Islet of Langerhans (tissue), 1 donor: Measurements from ENCODE around the gene CT83.

Source experiments
- FAIRE-seq: peaks from one replicate; lab custom pipeline; 2011; peaks lifted over from hg19 to GRCh38; lab: Jason Lieb, UNC

The CT83 gene, protein sequence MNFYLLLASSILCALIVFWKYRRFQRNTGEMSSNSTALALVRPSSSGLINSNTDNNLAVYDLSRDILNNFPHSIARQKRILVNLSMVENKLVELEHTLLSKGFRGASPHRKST

DNA sequence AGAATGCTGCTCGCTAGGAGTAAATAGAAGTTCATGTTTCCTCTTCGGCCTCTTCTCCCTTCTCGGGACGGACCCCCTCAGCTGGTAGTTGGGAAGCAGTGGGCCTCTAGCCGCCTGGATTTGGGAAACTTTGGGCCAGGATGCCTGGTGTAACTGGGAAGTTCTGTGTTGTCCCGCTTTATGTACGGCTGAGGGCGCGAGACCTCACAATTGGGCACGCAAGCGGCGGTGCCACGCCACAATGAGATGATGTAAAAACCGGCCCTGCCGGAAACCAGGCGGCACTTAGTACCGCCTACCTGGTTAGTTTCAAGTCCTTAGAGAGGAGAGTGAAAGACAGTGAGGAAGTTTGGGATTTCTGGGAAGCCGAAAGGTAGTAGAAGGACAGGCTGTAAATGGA lies at the start of gene CT83:
CT83 (minus strand) TSS at position 155 of the 400 bp plus-strand sequence; CDS start at position 35, 120 bp downstream.
- no peak for FAIRE-seq

DNA sequence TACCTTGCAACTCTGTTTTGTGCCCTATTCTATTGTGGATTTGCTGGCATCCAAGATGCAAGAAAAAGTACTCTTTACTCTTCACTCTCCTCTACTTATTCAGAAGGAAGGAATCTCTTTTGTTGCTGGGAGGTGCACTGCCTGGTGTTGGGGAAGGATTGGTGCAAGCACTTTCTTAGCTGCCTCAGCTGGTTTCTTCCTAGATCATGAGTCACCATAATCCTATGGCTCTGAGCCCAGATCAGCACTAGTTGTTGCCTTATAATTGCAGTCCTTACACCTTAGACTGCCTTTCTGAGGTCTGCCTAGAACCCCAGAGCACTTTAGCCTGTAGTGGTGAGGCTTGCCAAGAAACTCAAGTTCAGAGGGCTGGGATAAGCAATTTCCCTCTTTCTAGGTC lies 37.0 kb upstream of the CT83 start:
- no peak for FAIRE-seq

DNA sequence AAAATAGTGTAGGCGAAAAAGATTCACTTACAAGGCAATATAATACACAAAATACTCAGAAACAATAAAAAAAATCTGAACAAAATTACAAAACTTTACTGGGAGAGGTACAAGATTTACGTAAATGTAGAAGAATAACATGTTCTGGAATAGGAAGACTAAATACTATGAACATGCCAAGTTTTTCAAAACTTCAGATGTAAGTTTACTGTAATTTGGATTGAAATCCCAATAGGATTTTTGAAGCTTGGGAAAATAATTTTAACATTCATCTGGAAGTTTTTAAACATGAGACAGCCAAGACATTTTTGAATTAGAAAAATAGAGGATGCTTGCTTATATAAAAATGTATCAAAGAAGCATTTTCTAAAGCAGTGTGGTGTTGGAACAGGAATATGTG lies 30.5 kb upstream of the CT83 start:
- FAIRE-seq, result no peak

DNA sequence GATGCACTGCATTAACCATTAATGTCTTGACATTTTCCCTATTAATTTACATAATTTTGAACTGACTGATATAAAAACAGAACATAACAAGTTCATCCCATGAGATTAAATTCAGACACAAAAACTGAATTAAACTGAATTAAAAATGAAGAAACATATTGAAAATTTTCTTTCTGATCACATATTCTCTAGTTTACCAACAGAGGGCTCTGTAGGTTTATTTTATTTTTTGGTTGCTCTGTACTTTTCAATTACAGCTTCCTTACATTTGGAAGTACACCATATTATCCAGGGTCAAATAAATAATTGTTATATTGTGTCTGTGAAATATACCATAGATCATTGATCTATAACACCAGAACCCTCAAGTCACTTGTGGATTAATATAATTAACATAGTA lies 27.3 kb upstream of the CT83 start:
- peak; percentile 66 for FAIRE-seq

DNA sequence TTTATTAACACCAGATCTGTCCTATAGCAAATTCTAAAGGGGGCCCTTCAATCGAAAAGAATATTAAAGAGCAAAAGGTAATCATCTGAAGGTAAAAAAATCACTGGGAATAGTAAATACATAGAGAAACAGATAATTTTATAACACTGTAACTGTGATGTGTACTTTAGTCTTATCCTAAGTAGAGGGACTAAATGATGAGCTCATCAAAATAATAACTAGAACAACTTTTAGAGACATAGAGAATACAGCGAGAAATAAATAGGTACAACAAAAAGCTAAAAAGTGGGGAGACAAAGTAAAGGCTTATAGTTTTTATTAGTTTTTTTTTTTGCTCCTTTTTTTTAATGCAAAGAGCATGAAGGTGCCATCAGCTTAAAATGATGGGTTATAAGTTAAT lies 17.3 kb upstream of the CT83 start:
- no peak for FAIRE-seq

DNA sequence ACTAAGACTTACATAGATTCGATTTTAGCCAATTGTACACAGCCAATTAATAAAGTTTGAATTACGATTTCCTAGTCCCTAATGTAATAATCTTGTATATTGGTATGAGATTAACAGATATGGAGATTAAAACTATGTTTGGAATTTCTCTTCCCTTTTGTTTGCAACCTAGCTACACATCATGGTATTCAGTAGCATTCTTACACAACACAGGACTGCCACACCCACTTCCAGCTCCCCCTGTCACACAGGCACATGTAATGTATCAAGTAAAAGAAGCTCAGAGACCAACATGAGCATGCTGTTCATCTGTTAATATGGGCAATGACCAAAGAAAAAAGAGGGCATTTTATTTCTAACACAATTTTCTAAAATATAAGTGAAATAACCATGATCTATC lies 13.6 kb downstream of the CT83 start:
- FAIRE-seq, result peak; percentile 49

DNA sequence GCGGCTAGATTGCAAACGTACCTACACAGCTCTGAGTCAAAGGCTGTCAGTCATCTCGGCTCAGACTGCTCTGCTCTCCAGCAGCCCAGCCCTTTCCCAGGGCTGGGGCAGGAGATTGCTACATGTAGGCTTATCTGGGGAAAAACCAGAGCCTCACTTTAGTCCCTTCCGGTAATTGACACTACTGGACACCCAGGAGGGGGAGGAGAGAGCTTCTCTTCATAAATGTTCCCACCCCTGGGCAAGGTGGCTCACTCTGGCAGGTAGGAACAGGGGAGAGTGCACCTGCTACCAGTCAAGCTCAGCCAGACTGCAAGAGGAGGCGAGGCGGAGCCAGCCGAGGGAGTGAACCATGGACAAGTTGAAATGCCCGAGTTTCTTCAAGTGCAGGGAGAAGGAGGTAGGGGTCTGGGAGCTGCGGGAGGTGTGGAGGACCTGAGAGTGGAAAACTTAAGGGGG lies 26.4 kb downstream of the CT83 start, which contains the start of gene SLC6A14:
SLC6A14 (plus strand) TSS at position 249 of the 459 bp plus-strand sequence; CDS start at position 353, 104 bp downstream.
- FAIRE-seq, result no peak

DNA sequence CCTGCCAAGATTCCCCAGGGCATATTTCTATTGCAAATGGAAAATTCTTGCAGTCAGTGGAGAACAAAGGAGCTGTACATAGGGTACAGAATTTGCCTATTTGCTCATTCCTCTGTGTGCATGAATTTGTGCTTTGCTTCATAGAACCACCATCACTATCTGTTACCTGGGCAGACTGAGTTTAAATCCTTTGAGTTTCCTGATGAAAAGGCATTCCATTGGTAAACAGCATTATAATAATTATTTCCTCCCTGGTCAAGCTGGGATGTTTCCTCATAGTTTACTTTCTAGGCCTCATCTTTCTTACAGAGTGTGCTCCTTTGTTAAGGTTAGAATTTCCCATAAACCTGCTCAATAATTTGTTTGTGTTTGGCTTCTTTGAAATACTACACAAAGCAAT lies 27.2 kb downstream of the CT83 start:
- no peak for FAIRE-seq

DNA sequence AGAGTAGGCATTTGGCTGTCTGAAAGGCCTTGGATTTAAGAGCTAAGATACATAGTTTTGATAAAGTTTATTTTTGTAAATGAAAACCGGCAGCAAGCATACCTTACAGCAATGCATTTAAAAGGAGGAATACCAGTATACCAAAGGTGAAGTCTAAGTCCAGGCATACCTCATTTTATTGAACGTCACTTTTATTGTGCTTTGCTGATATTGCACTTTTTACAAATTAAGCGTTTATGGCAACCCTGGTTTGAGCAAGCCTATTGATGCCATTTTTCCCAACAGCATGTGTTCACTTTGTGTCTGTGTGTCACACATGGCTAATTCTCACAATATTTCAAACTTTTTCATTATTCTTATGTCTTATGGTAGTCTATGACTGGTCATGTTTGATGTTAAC lies 34.8 kb downstream of the CT83 start:
- FAIRE-seq, result no peak

DNA sequence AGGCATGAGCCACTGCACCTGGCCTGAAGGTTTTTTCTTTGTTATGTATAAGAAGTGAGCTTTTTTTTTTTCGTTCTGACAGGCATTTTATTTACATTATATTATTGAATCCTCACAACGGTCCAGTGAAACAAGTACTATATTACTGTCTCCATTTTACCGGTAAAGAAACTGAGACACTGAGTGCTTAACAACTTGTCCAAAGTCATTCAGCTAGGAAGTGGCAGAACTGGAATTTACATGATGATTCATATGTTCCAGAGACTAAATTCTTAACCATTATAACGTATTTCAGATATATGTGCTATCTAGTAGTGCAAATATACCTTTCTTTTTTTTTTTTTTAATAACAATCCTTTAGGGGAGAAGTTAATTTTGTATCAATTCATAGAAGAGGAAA lies 44.8 kb downstream of the CT83 start:
- FAIRE-seq, result no peak

DNA sequence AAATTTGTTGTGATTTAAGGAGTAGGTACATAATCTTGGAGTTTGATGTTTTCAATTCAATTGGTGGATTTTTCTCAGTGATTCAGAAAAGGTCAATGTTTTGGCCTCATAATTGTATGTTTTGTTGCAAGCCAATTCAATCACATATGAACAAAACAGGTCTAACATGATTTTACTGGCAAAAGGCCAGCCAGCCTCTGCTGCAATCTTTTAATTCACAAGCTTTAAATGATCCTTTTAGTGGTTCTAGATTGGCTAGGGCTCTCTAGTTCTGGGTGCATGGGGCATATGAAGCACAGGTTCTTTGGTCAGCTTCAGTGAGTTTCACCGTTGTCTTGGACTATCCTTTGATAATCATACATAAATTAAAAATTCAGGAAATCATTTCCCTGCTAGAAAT lies 45.6 kb downstream of the CT83 start:
- no peak for FAIRE-seq

DNA sequence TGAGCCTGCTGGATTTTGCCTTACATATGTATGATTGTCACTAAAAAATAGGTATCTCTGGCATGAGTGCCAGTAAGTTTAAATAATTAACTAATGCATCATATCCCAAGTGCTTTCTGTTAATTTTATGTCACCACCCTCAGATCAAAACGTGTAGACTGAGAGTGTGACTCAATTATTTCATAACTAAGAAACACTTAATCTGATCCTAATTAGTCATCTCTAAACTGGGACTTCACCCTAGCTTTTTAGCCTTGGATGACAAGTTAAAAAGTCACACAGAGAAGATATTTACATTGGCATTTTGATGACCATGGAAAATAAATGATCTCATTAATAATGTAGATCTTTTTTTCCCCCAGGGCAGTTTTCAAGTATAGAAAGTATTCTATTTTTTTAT lies 49.5 kb downstream of the CT83 start:
- no peak for FAIRE-seq
